ENCODE data around the gene PSMA8.
"Not testable (repeated sequence)": the region's sequence is repeated elsewhere in the genome, so short reads cannot be mapped to it uniquely, and the experiment has no call there.

Gene PSMA8

GRCh38 chr18:26238718-26239117 is 105.0 kb downstream of the PSMA8 start:
- not testable (repeated sequence) for DNase-seq

- DNase-seq, result not testable (repeated sequence)
Observed at GRCh38 chr18:26242392-26242791, 108.7 kb downstream of the PSMA8 start.

Data from stimulated activated CD4-positive, alpha-beta T cell treated with anti-CD3 and anti-CD28 coated beads, Interleukin-4, amount 100 ng/mL, for 24 hours (primary cell).